ENCODE measurements around the gene NCAN.
A peak's percentile ranks its signal among the peaks of the same experiment; 100 is the strongest.
"Not testable (repeated sequence)": the region's sequence is repeated elsewhere in the genome, so short reads cannot be mapped to it uniquely, and the experiment has no call there.

NCAN gene

GRCh38 chr19:19193926-19194325, 17.8 kb upstream of the NCAN start:
- DNase-seq (ENCODE audit: low read depth) = no peak

DNA sequence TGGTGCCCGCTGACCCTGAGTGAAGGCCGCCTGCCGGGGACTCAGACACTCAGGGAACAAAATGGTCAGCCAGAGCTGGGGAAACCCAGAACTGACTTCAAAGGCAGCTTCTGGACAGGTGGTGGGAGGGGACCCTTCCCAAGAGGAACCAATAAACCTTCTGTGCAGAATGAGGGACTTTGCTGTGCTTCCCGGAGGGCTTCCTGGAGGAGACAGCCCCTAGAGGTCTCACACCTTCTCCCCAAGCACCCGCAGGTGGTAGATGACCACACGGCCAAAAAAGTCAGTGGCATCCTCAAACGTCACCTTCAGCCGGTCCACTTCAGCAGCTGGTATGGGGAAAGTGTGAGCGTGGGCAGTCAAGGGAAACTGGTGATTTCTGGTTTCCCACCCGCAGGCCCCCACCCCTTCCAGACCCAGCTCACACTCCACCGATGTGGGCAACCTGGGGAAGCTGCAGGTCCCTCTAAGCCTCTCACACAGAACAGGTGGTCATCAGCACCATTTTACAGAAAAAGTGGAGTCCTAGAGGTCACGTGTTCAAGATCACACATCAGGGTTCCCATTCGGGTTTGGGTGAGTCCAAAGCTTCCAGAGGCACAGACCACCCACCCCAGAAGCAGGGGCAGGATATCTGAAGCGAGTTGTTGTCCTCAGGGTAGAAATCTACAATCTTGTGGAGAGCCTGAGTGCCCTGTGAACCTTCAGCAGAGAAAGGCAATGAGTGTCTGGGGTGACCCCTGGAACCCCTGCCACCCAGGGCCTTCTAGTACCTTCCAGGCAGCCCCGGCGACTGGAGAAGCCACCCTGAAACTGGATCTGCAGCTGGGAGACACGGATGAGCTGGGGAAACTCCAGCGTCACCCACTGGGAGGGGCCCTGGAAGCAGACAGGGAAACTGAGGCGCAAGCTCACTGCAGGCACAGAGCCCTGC, 9.8 kb upstream of the NCAN start:
- DNase-seq (ENCODE audit: low read depth) = no peak

GRCh38 chr19:19202707-19203011, 9.1 kb upstream of the NCAN start:
- DNase-seq (ENCODE audit: low read depth) = no peak

DNA sequence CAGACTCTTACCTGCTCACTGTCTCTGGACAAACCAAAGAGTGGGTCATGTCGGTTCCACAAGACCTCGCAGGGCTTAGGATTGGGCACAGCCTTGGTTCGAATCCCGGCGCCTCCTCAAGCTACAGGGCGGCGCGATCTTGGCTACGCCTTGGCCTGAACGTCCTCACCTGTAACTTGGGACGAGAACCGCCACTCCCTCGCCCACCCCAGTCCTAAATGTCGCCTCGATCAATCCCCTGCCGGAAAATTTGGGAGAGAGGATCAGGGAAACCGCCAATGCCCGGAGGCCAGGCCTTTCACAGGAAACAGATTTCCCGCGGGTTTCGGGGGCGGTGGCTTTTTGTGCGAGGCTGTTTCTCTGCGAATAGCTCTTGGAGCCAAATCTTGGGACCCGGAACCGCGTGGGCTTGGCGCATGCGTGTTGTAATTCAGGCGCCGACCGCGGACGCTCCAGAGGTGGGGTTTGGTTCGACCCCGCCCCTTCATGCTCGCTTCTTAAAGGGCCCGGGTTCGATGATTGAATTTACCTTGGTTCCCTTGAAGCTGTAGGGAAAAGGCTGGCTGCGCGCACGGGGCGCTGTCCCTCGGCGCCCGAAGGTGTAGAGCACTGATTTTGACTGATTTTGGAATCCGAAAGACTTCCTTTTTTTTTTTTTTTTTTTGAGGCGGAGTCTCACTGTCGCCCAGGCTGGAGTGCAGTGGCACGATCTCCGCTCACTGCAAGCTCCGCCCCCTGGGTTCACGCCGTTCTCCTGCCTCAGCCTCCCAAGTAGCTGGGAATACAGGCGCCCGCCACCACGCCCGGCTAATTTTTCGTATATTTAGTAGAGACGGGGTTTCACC, 8.5 kb upstream of the NCAN start, which contains the start of gene NR2C2AP:
Gene NR2C2AP (minus strand): TSS at position 403 of the 845 bp plus-strand sequence. CDS start 354 bp downstream, at position 49.
- peak; percentile 85 for DNase-seq (ENCODE audit: low read depth)

DNA sequence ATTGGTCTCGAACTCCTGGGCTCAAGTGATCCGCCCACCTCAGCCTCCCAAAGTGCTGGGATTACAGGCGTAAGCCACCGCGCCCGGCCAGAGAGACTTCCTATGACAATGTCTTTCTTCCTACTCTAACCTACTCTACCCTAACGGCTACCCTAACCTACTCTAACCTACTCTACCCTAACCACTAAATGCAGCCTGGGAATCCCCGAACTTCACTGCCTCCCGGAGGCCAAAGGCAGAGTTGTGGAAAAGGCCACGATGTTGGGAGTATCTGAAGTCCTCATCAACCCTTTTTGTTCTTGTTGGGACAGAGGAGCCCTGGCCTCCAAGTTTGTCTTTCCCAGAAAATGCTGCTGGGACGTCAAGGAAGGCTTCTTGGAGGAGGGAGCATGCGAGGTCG, 7.6 kb upstream of the NCAN start:
- DNase-seq (ENCODE audit: low read depth) = no peak

DNA sequence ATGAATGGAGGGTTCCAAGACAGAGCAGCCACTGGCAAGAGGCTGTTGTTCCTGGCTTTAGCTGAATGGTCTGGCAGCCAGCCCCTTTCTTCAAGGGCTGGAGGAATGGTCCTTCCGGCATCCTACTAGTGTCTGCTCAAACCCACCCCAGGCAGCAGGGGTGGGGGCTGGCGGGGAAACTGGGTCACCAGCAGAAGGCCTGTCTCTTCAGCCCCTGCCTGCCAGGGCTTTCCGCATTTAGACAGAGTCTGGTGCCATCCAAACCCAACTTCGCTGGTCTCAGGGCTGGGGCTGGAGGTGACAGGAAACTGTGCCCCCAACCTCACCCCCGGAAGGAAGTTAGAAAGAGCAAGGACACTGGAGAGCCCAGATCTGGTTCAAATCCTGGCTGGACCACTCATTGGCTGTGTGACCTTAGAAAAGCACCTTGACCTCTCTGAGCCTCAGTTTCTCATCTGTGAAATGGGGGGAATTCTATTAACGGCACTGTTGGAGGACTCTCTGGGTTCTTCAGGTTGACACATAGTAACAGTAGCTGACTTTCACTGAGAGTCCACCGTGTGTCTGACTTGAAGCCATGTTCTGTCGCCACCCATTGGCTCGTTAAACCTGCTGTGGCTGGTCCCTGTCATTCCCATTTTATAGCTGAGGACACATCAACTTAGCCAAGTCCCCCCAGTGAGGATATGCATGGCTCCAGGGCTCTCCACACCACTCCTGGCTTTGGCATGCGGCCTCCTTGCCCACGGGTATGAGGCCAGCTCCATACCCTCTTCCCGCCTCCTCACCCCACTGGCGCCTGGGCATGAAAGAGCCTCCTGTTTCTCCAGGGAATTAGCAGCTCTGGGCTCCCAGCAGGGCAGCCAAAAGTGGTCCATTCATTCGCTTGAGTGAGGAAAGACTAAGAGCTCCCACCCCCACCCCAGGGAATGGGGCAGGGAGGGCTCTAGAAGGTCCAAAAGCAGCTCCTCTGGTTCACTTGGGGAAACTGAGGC, 6.0 kb upstream of the NCAN start:
- DNase-seq (ENCODE audit: low read depth) = no peak

DNA sequence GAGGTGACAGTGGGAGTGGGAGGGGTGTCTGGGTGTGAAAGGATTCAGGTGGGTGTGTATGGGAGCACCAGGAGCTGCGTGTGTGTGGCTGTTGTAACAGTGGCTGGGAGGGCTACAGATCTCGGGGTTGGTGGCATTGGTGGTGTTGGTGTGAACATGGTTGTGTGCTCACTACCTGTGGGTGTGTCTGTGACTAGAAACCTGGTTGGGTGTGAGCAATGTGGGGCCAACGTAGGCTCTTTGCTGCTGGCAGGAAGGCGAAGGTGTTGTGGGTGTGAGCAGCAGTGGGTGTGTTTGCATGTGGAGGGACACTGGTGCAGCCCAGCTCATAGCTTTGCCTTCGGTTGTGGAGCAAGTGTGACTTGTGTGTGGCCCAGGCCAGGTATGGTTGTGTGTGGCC, 4.8 kb upstream of the NCAN start:
- no peak for DNase-seq (ENCODE audit: low read depth)

GRCh38 chr19:19207637-19208572, 3.9 kb upstream of the NCAN start:
- no peak for DNase-seq (ENCODE audit: low read depth)

DNA sequence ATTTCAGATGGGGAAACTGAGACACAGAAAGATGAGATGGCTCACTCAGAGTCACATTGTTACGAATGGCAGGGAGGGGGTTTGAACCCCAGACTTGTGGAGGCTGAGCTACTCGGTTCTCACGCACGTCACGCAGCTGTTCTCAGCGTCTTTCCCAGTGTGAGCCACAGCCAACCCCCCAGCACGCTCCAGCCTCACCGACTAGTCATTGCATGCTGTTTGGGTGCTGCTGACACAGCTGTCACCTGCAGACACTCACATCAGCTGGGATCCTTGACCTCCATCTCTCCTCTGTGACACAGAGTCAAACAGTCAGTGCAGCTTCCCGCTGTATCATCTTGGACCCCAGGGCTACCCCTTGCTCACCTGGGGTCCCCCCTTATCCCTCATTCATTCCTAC, 2.4 kb upstream of the NCAN start:
- no peak for DNase-seq (ENCODE audit: low read depth)

GRCh38 chr19:19212916-19213315, 1.2 kb downstream of the NCAN start:
- DNase-seq (ENCODE audit: low read depth) = no peak

- DNase-seq (ENCODE audit: low read depth) = no peak
Observed at GRCh38 chr19:19213426-19214158, 1.8 kb downstream of the NCAN start.

DNA sequence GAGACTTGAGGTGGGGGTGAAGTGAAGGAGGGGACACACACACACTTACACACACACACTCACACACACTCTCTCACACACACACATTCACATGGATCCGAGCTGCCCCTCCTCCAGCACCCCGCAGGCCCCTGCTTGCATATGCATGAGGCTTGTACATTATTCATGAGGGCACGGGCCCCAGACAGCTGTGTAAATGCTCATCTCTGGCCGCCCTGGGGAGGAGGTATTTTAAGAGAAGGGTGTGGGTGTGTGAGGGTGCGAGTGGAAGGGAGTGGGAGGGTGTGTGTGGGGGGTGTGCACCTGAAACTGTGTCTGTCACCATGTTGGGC, 2.4 kb downstream of the NCAN start:
- DNase-seq (ENCODE audit: low read depth) = no peak

- peak; percentile 18 for DNase-seq (ENCODE audit: low read depth)
Observed at GRCh38 chr19:19214892-19215291, 3.1 kb downstream of the NCAN start.

DNA sequence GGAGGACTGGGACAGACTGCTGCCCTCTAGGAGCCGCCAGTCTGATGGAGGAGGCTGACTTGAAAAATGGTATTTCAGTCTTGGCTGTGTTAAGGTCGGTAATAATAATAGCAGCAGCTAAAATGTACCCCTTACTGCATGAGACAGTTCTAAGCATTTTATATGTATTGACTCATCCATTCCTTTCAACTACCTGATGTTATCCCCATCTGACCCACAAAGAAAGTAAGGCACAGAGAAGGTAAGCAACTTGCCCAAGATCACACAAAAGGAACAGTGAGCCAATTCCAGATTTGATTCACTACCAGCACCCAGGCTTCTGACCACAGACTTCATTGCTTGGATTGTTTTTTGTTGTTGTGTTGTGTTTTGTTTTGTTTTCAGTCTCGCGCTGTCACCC, 4.0 kb downstream of the NCAN start:
- no peak for DNase-seq (ENCODE audit: low read depth)

GRCh38 chr19:19217099-19217498, 5.3 kb downstream of the NCAN start:
- no peak for DNase-seq (ENCODE audit: low read depth)

DNA sequence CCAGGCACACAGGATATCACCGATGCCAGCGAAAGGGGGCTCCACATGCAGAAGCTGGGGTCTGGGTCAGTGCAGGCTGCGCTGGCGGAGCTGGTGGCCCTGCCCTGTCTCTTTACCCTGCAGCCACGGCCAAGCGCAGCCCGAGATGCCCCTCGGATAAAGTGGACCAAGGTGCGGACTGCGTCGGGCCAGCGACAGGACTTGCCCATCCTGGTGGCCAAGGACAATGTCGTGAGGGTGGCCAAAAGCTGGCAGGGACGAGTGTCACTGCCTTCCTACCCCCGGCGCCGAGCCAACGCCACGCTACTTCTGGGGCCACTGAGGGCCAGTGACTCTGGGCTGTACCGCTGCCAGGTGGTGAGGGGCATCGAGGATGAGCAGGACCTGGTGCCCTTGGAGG, 7.2 kb downstream of the NCAN start:
- no peak for DNase-seq (ENCODE audit: low read depth)

DNA sequence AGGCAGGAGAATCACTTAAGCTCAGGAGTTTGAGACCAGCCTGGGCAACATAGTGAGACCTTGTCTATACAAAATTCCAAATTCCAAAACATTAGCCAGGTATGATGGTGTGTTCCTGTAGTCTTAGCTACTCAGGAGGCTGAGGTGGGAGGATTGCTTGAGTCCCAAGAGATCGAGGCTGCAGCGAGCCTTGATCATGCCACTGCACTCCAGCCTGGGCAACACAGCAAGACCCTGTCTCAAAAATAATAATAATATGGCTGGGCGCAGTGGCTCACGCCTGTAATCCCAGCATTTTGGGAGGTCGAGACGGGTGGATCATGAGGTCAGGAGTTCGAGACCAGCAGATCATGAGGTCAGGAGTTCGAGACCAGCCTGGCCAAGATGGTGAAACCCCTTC, 9.2 kb downstream of the NCAN start:
- DNase-seq (ENCODE audit: low read depth) = not testable (repeated sequence)

DNA sequence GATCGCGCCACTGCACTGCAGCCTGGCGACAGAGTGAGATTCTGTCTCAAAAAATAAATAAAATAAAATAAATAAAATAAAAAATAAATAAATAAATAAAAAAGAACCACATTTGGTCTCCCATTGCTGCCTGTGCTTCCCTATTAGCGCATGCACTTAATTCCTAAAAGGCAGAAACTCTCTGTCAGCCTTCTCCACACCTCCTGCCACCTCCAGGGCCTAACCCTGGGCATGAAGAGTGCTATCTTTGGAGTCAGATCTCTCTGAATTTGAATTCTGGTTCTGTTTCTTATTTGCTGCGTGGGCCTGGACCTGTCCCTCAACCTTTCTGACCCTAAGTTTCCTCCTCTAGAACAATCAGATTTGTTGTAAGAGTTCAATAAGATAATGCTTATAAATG, 11.3 kb downstream of the NCAN start:
- DNase-seq (ENCODE audit: low read depth) = no peak

- DNase-seq (ENCODE audit: low read depth) = no peak
Observed at GRCh38 chr19:19223636-19224035, 11.9 kb downstream of the NCAN start.

GRCh38 chr19:19224150-19224851, 12.5 kb downstream of the NCAN start:
- no peak for DNase-seq (ENCODE audit: low read depth)
